ENCODE data around the gene HOXD1. TPM values are rescaled to one million over a fixed set of nuclear protein-coding genes. Genes with fewer than 3 reads are reported as not detected.

HOXD1 gene
- total RNA-seq, result 1 to 10 TPM; 3.5 to 6.9 TPM
- long read RNA-seq, transcript HOXD1-201 (2 exons, 1,975 nt), result major isoform, 26 of 27 reads
- long read RNA-seq, partial matches to known transcripts, result 0 of 27 reads
- long read RNA-seq, other reads (novel, unspliced or antisense), result 1 of 27 reads

- ATAC-seq (peak; percentile 86), DNase-seq (peak; percentile 75 to 84)
- intact Hi-C loops (cut with DNase I, micrococcal nuclease), result no loop called here
Observed at GRCh38 chr2:176187899-176188773, at the start of gene HOXD1. HOXD1 (plus strand) TSS chr2:176188668; CDS start chr2:176188802, 134 bp downstream.

- DNase-seq (peak in 1 of 2 donors; percentile 35), ATAC-seq (no peak)
- intact Hi-C loops (cut with DNase I, micrococcal nuclease), result no loop called here
Observed at GRCh38 chr2:176138923-176139660, 49.4 kb upstream of the HOXD1 start.

GRCh38 chr2:176139661-176140512 lies 48.6 kb upstream of the HOXD1 start:
- ATAC-seq (no peak), DNase-seq (peak in 1 of 2 donors; percentile 38)
- intact Hi-C loops (cut with DNase I, micrococcal nuclease), result loop anchor here (2.0 to 10.0 kb wide), 7 partner anchors 125 to 497 kb away; partner anchors contain the start of gene MTX2 (in 1 of the 2)

GRCh38 chr2:176140513-176141317 lies 47.8 kb upstream of the HOXD1 start:
- intact Hi-C loops (cut with DNase I, micrococcal nuclease), result loop anchor here (2.0 to 10.0 kb wide), 7 partner anchors 124 to 497 kb away; partner anchors contain the start of gene MTX2 (in 1 of the 2)
- peak; percentile 60 to 81 for DNase-seq
- ATAC-seq, result peak; percentile 69

- intact Hi-C loops (cut with DNase I, micrococcal nuclease), result loop anchor here (5.0 to 10.0 kb wide), 5 partner anchors 123 to 495 kb away; partner anchors contain the start of gene MTX2 (in 1 of the 2)
- ATAC-seq (no peak), DNase-seq (no peak)
Observed at GRCh38 chr2:176142281-176142680, 46.2 kb upstream of the HOXD1 start.

- intact Hi-C loops (cut with DNase I, micrococcal nuclease), result loop anchor here (10.0 kb wide), 3 partner anchors 119 to 409 kb away; partner anchors contain the start of gene MTX2 (in 1 of the 2)
- peak; percentile 68 for ATAC-seq
- DNase-seq, result peak in 1 of 2 donors; percentile 11
Observed at GRCh38 chr2:176145085-176145969, 43.1 kb upstream of the HOXD1 start.

GRCh38 chr2:176146101-176146500 lies 42.4 kb upstream of the HOXD1 start:
- intact Hi-C loops (cut with DNase I, micrococcal nuclease), result loop anchor here (10.0 kb wide), 3 partner anchors 119 to 409 kb away; partner anchors contain the start of gene MTX2 (in 1 of the 2)
- peak; percentile 86 for ATAC-seq
- peak in 1 of 2 donors; percentile 34 for DNase-seq

GRCh38 chr2:176146645-176147044 lies 41.8 kb upstream of the HOXD1 start:
- DNase-seq (no peak), ATAC-seq (no peak)
- intact Hi-C loops (cut with DNase I, micrococcal nuclease), result loop anchor here (10.0 kb wide), 3 partner anchors 118 to 408 kb away; partner anchors contain the start of gene MTX2 (in 1 of the 2)

GRCh38 chr2:176147210-176147799 lies 41.2 kb upstream of the HOXD1 start:
- no peak for ATAC-seq
- intact Hi-C loops (cut with DNase I, micrococcal nuclease), result loop anchor here (10.0 kb wide), 3 partner anchors 117 to 407 kb away; partner anchors contain the start of gene MTX2 (in 1 of the 2)
- DNase-seq, result no peak

- ATAC-seq (no peak), DNase-seq (peak in 1 of 2 donors; percentile 45)
- intact Hi-C loops (cut with DNase I, micrococcal nuclease), result loop anchor here (10.0 kb wide), 3 partner anchors 117 to 407 kb away; partner anchors contain the start of gene MTX2 (in 1 of the 2)
Observed at GRCh38 chr2:176147800-176148496, 40.5 kb upstream of the HOXD1 start.

- DNase-seq, result no peak
- no peak for ATAC-seq
Observed at GRCh38 chr2:176148751-176149421, 39.6 kb upstream of the HOXD1 start.

GRCh38 chr2:176149481-176149938 lies 39.0 kb upstream of the HOXD1 start:
- DNase-seq (peak in 1 of 2 donors; percentile 8), ATAC-seq (no peak)
- intact Hi-C loops (cut with DNase I, micrococcal nuclease), result loop anchor here (10.0 kb wide), 3 partner anchors 115 to 405 kb away; partner anchors contain the start of gene MTX2 (in 1 of the 2)

More at GRCh38 chr2:176148751-176149421, 39.6 kb upstream of the HOXD1 start:
- intact Hi-C loops (cut with DNase I, micrococcal nuclease), result loop anchor here (10.0 kb wide), 3 partner anchors 116 to 406 kb away; partner anchors contain the start of gene MTX2 (in 1 of the 2)

- ATAC-seq (no peak), DNase-seq (peak in 1 of 2 donors; percentile 19)
- intact Hi-C loops (cut with DNase I, micrococcal nuclease), result loop anchor here (10.0 kb wide), 3 partner anchors 115 to 405 kb away; partner anchors contain the start of gene MTX2 (in 1 of the 2)
Observed at GRCh38 chr2:176149939-176150583, 38.4 kb upstream of the HOXD1 start.
